Measurements from ENCODE around the gene DNMT3B. TPM values are rescaled to one million over a fixed set of nuclear protein-coding genes. Genes with fewer than 3 reads are reported as not detected.

DNMT3B gene
- total RNA-seq, 1 donor from 2014 or later, result 4.7 TPM

GRCh38 chr20:32823737-32824588 is 61.8 kb downstream of the DNMT3B start:
- TF ChIP-seq CTCF (IDR thresholded peaks at IDR 0.05), result no peak
- DNase-seq (ENCODE audit: low spot score), result no peak
- Mint-ChIP-seq H3K27me3 (ENCODE audit: low read depth) (no peaks in the 10 kb centered on the region), H3K36me3 (ENCODE audit: low read depth) (peaks cover 16% of the 10 kb centered on the region), H3K4me3 (ENCODE audit: unreplicated experiment) (peak overlapping the region; percentile 23), H3K4me1 (ENCODE audit: low read depth) (peaks cover 54% of the 10 kb centered on the region), H3K27ac (ENCODE audit: unreplicated experiment) (peak overlapping the region; percentile 98), H3K9me3 (ENCODE audit: low read depth) (no peaks in the 10 kb centered on the region)

DNA sequence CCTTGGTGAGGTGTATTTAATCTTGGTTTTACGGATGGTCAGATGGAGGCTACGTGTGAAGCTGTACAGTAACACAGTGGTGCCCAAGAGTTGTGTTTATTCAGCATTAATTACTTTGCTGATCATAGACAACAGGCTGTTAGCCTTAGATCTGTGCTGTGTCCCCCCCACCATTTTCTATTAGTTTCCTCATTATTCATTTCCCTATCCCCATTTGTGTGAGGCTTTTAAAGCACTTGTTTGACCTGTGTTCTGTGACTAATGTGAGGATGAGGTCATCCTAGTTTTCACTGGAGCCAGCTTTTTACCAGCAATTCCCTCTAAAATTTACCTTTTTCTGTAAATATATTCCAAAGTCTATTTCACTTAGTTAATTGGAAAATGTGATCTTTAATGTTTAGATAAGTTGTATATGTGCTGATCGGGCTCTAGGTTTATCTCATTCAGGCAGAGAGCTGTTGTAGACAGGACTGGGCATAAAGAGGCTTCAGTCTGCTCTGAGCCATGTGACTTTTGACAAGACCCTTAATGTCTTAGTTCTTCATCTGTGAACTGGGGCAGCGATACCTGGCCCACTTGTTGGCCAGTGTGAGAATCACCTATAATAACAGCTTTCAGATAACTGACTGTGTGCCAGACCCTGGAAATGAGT is 66.0 kb downstream of the DNMT3B start:
- Mint-ChIP-seq H3K27me3 (ENCODE audit: low read depth) (no peaks in the 10 kb centered on the region), H3K4me1 (ENCODE audit: low read depth) (peaks cover 49% of the 10 kb centered on the region), H3K4me3 (ENCODE audit: unreplicated experiment) (no peak overlapping the region), H3K27ac (ENCODE audit: unreplicated experiment) (peak overlapping the region; percentile 78), H3K36me3 (ENCODE audit: low read depth) (peaks cover 27% of the 10 kb centered on the region), H3K9me3 (ENCODE audit: low read depth) (no peaks in the 10 kb centered on the region)
- no peak for TF ChIP-seq CTCF (IDR thresholded peaks at IDR 0.05)
- DNase-seq (ENCODE audit: low spot score), result no peak

GRCh38 chr20:32829311-32830005 is 67.3 kb downstream of the DNMT3B start:
- peak overlapping the region; percentile 67 for H3K27ac Mint-ChIP-seq (ENCODE audit: unreplicated experiment)
- no peak overlapping the region for H3K4me3 Mint-ChIP-seq (ENCODE audit: unreplicated experiment)
- no peaks in the 10 kb centered on the region for H3K27me3 Mint-ChIP-seq (ENCODE audit: low read depth)
- DNase-seq (ENCODE audit: low spot score), result no peak
- H3K36me3 Mint-ChIP-seq (ENCODE audit: low read depth), result peaks cover 29% of the 10 kb centered on the region
- TF ChIP-seq CTCF (IDR thresholded peaks at IDR 0.05), result no peak
- no peaks in the 10 kb centered on the region for H3K9me3 Mint-ChIP-seq (ENCODE audit: low read depth)
- peaks cover 37% of the 10 kb centered on the region for H3K4me1 Mint-ChIP-seq (ENCODE audit: low read depth)

DNA sequence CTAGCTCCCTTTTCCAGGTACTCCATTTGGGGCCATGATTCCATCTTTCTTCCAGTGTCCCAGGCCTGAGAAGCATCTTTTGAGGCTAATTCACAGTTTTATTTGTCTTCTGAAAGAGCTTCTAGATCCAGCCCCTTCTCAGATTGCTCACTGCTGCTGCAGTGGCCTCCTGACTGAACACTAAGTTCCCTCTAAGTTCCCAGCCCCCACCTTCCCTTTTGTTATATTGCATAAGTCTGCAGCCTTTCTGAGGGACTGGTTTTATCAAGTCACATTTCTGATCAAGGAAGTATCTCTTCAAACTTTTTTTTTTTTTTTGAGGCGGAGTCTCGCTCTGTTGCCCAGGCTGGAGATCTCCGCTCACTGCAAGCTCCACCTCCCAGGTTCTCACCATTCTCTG is 68.3 kb downstream of the DNMT3B start:
- peaks cover 30% of the 10 kb centered on the region for H3K36me3 Mint-ChIP-seq (ENCODE audit: low read depth)
- H3K27me3 Mint-ChIP-seq (ENCODE audit: low read depth), result no peaks in the 10 kb centered on the region
- H3K4me3 Mint-ChIP-seq (ENCODE audit: unreplicated experiment), result no peak overlapping the region
- H3K9me3 Mint-ChIP-seq (ENCODE audit: low read depth), result no peaks in the 10 kb centered on the region
- peaks cover 34% of the 10 kb centered on the region for H3K4me1 Mint-ChIP-seq (ENCODE audit: low read depth)
- H3K27ac Mint-ChIP-seq (ENCODE audit: unreplicated experiment), result peak overlapping the region; percentile 67
- no peak for DNase-seq (ENCODE audit: low spot score)
- TF ChIP-seq CTCF (IDR thresholded peaks at IDR 0.05), result no peak

DNA sequence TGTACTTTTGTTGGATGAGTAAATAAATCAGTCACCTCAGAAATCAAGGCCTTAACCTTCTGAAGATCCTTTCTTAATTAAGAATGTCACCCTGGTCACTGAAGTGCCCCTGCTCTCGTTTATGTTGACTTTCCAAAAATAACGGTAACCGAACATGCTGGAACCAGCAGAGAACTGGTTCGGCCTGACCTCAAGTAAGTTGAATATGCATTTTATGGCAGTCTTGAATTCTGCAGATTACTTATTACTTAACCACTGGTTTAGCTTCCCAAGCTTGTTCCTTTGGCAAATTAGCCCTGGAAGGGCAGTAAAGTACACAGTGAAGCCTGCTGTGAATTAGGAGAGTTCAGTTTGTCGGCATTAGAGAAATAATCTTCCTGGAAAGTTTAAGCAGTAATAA is 69.8 kb downstream of the DNMT3B start:
- no peak for DNase-seq (ENCODE audit: low spot score)
- H3K27ac Mint-ChIP-seq (ENCODE audit: unreplicated experiment), result no peak overlapping the region
- H3K4me1 Mint-ChIP-seq (ENCODE audit: low read depth), result peaks cover 34% of the 10 kb centered on the region
- TF ChIP-seq CTCF (IDR thresholded peaks at IDR 0.05), result no peak
- no peaks in the 10 kb centered on the region for H3K9me3 Mint-ChIP-seq (ENCODE audit: low read depth)
- no peak overlapping the region for H3K4me3 Mint-ChIP-seq (ENCODE audit: unreplicated experiment)
- H3K27me3 Mint-ChIP-seq (ENCODE audit: low read depth), result no peaks in the 10 kb centered on the region
- peaks cover 33% of the 10 kb centered on the region for H3K36me3 Mint-ChIP-seq (ENCODE audit: low read depth)

All from chondrocyte (in vitro differentiated cells).